HCT116 (cell line): ENCODE data around the gene TACC3. TPM values are rescaled to one million over a fixed set of nuclear protein-coding genes. Genes with fewer than 3 reads are reported as not detected.

Source experiments
- ATAC-seq: fragments of 200-7000 bp; cut with Tn5 transposase; 2 replicates; pipeline ENCODE4 v1.9.1; 2020; ENCODE audit warnings: mild to moderate bottlenecking, moderate library complexity
- BruUV-seq: library from RNA; stranded (reverse); fragments of 400-500 nt; replicated peaks from 2 replicates; lab custom pipeline; 2021; lab: Mats Ljungman, UMichigan
- CTCF ChIA-PET: fragments of 300-600 bp; sonication (Branson Sonifier 250); formaldehyde crosslinking; loops from one replicate; lab custom pipeline; 2021; ENCODE audit warnings: antibody characterized with exemption; lab: Charles Lee
- POLR2A ChIA-PET: fragments of 300-600, 350-600 bp; sonication (Branson Sonifier 250); formaldehyde crosslinking; loops from one replicate; lab custom pipeline; 2021; ENCODE audit warnings: antibody characterized with exemption; lab: Charles Lee
- RAD21 ChIA-PET, 2 experiments: fragments of 300-600 bp; sonication (Branson Sonifier 250); formaldehyde crosslinking; loops; one replicate each; lab custom pipeline; 2023; ENCODE audit warnings: low total read pairs in 2 of 2; ENCODE audit not compliant: uncharacterized antibody in 2 of 2, unreplicated experiment in 2 of 2, low non-redundant PET in 1 of 2; lab: Charles Lee
- DNase-seq: peaks from one replicate; pipeline ENCODE4 v3.0.0-alpha.2; 2010; ENCODE audit warnings: low read depth, low spot score
- H2AFZ ChIP-seq: fragments of 200-600 bp; shearing (Covaris generic), sonication (generic); 2 replicates; pipeline ENCODE4 v1.6.1; 2017; ENCODE audit warnings: low read depth, mixed run types, mixed read lengths, antibody characterized with exemption, low read length; ENCODE audit not compliant: poor library complexity, severe bottlenecking
- H3K27ac ChIP-seq: 2 replicates; pipeline ENCODE4 v1.5.1; 2012; ENCODE audit warnings: low read depth, low read length
- H3K27me3 ChIP-seq: fragments of 200-600 bp; sonication (generic); 2 replicates; pipeline ENCODE4 v1.6.1; 2016; ENCODE audit warnings: mixed run types, low read length, mixed read lengths; ENCODE audit not compliant: insufficient read depth
- H3K36me3 ChIP-seq, 2 experiments: fragments of 200-500 bp in 1 of 2; fragments of 200-600 bp in 1 of 2; sonication (Bioruptor generic) in 1 of 2; sonication (generic) in 1 of 2; 2 replicates each; pipeline versions ENCODE4 v1.5.1 to v1.6.1; 2014 to 2016; ENCODE audit warnings: low read length in 2 of 2, inconsistent platforms in 1 of 2, mixed read lengths in 1 of 2, mixed run types in 1 of 2; ENCODE audit not compliant: insufficient read depth in 2 of 2, control insufficient read depth in 1 of 2
- H3K4me1 ChIP-seq, 2 experiments: fragments of 200-600 bp in 1 of 2; sonication (generic) in 1 of 2; 2 replicates each; pipeline versions ENCODE4 v1.5.1 to v1.6.1; 2012 to 2017; ENCODE audit warnings: low read length in 2 of 2, inconsistent platforms in 1 of 2, mild to moderate bottlenecking in 1 of 2, mixed read lengths in 1 of 2, mixed run types in 1 of 2, moderate library complexity in 1 of 2; ENCODE audit not compliant: insufficient read depth in 2 of 2, control insufficient read depth in 1 of 2
- H3K4me2 ChIP-seq: fragments of 200-600 bp; sonication (generic); 2 replicates; pipeline ENCODE4 v1.6.1; 2017; ENCODE audit warnings: mixed run types, low read length, mixed read lengths
- H3K4me3 ChIP-seq, 2 experiments: fragments of 200-600 bp in 1 of 2; sonication (generic) in 1 of 2; replicated peaks in 1 of 2; 2 replicates each; pipeline ENCODE4 v1.5.1; 2011 to 2016; ENCODE audit warnings: low read length in 2 of 2, control low read depth in 1 of 2, low read depth in 1 of 2, mild to moderate bottlenecking in 1 of 2, mixed read lengths in 1 of 2, mixed run types in 1 of 2
- H3K79me2 ChIP-seq: fragments of 200-600 bp; sonication (generic); 2 replicates; pipeline ENCODE4 v1.6.1; 2017; ENCODE audit warnings: mild to moderate bottlenecking, mixed run types, low read length, moderate library complexity, mixed read lengths; ENCODE audit not compliant: insufficient read depth
- H3K9ac ChIP-seq: fragments of 200-600 bp; sonication (generic); 2 replicates; pipeline ENCODE4 v1.6.1; 2016; ENCODE audit warnings: low read length, mixed read lengths
- H3K9me2 ChIP-seq: fragments of 200-600 bp; sonication (generic), shearing (Covaris generic); 2 replicates; pipeline ENCODE4 v1.6.1; 2017; ENCODE audit warnings: mixed run types, mild to moderate bottlenecking, moderate library complexity; ENCODE audit not compliant: insufficient read depth
- H3K9me3 ChIP-seq, 2 experiments: fragments of 200-500 bp in 1 of 2; fragments of 200-600 bp in 1 of 2; sonication (Bioruptor generic) in 1 of 2; sonication (generic) in 1 of 2; 2 replicates each; pipeline ENCODE4 v1.6.1; 2014 to 2017; ENCODE audit warnings: low read length in 2 of 2, mixed read lengths in 2 of 2, inconsistent platforms in 1 of 2, low read depth in 1 of 2, mild to moderate bottlenecking in 1 of 2, mixed run types in 1 of 2, moderate library complexity in 1 of 2; ENCODE audit not compliant: control insufficient read depth in 1 of 2, insufficient read depth in 1 of 2
- H4K20me1 ChIP-seq: fragments of 200-600 bp; sonication (generic), shearing (Covaris generic); 2 replicates; pipeline ENCODE4 v1.6.1; 2017; ENCODE audit warnings: mixed run types, mild to moderate bottlenecking, moderate library complexity; ENCODE audit not compliant: insufficient read depth
- POLR2A ChIP-seq: IDR thresholded peaks from 2 replicates; pipeline ENCODE4 v1.7.0; 2011; ENCODE audit warnings: borderline replicate concordance; ENCODE audit not compliant: insufficient read depth, insufficient read length; ENCODE audit errors: extremely low read depth
- POLR2AphosphoS5 ChIP-seq: IDR thresholded peaks from 2 replicates; pipeline ENCODE4 v1.6.1; 2011; ENCODE audit warnings: mild to moderate bottlenecking, low read depth, low read length, moderate library complexity
- intact Hi-C: fragments of 100-400 bp; cut with micrococcal nuclease; formaldehyde crosslinking; loops from 2 replicates; pipeline ENCODE4 v1.10.0; 2022
- total RNA-seq: library from RNA; stranded (reverse); gene quantifications from one replicate; pipeline ENCODE4 v1.2.1, GENCODE V29; 2021; ENCODE audit not compliant: unreplicated experiment
- TF ChIP-seq, protein P1 (sequence below): IDR thresholded peaks from 2 replicates; pipeline ENCODE4 v1.6.1; 2012; ENCODE audit warnings: low read depth
- TF ChIP-seq, protein P2 (sequence below): IDR thresholded peaks from 2 replicates; pipeline ENCODE4 v1.6.1; 2012
- TF ChIP-seq, protein P3 (sequence below), 3 experiments: fragments of 200-600 bp in 1 of 3; sonication (generic) in 1 of 3; IDR thresholded peaks in 2 of 3; conservative IDR thresholded peaks in 1 of 3; 2 replicates each; pipeline ENCODE4 v1.5.1; 2012 to 2017; ENCODE audit warnings: low read depth in 2 of 3, low read length in 2 of 3, antibody characterized with exemption in 1 of 3, borderline replicate concordance in 1 of 3, control low read depth in 1 of 3, mild to moderate bottlenecking in 1 of 3, mixed read lengths in 1 of 3, mixed run types in 1 of 3, moderate library complexity in 1 of 3; ENCODE audit not compliant: insufficient read depth in 1 of 3

The TACC3 gene
- total RNA-seq, 1 experiment from 2014 or later = 106 TPM

DNA sequence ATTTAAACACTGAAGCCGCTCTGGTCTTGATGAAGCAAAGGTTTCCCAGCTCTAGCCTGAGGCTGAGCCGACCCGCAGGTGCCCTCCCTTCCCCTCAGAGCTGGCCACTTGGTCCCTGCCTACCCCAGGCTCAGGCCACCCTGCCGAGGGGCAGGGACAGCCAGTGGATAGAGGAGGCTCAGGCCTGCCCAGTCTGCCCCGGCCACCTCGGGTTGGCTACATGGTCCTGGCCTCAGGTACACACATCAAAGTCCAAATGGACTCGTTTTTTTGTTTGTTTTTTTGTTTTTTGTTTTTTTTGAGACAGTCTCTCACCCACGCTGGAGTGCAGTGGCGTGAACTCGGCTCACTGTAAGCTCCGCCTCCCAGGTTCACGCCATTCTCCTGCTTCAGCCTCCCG, 23.8 kb downstream of the TACC3 start:
- peaks cover 0 to 17% of the 10 kb centered on the region in 2 experiments; a peak in 1 of 4 replicates for H3K4me1 ChIP-seq
- intact Hi-C loops = no loop called here
- H3K79me2 ChIP-seq = no peaks in the 10 kb centered on the region
- DNase-seq (no peak), ATAC-seq (no peak)
- H2AFZ ChIP-seq = no peak overlapping the region
- ChIA-PET POLR2A (no interaction called here), RAD21 (interaction anchor here (0.6 to 0.7 kb wide), 3 partner anchors 23 to 200 kb away, joined by 3 to 5 read pairs (median 4); no protein-coding TSS in a partner anchor), CTCF (interaction anchor here (0.6 to 2.5 kb wide), 5 partner anchors 19 to 162 kb away, joined by 3 to 13 read pairs (median 3); no protein-coding TSS in a partner anchor)
- no peak overlapping the region for H3K4me2 ChIP-seq
- no peaks in the 10 kb centered on the region for H3K9me3 ChIP-seq
- H4K20me1 ChIP-seq = no peaks in the 10 kb centered on the region
- peaks cover 3 to 24% of the 10 kb centered on the region in 2 experiments; a peak in 3 of 4 replicates for H3K36me3 ChIP-seq
- H3K4me3 ChIP-seq = no peak overlapping the region
- TF ChIP-seq, protein P1, sequence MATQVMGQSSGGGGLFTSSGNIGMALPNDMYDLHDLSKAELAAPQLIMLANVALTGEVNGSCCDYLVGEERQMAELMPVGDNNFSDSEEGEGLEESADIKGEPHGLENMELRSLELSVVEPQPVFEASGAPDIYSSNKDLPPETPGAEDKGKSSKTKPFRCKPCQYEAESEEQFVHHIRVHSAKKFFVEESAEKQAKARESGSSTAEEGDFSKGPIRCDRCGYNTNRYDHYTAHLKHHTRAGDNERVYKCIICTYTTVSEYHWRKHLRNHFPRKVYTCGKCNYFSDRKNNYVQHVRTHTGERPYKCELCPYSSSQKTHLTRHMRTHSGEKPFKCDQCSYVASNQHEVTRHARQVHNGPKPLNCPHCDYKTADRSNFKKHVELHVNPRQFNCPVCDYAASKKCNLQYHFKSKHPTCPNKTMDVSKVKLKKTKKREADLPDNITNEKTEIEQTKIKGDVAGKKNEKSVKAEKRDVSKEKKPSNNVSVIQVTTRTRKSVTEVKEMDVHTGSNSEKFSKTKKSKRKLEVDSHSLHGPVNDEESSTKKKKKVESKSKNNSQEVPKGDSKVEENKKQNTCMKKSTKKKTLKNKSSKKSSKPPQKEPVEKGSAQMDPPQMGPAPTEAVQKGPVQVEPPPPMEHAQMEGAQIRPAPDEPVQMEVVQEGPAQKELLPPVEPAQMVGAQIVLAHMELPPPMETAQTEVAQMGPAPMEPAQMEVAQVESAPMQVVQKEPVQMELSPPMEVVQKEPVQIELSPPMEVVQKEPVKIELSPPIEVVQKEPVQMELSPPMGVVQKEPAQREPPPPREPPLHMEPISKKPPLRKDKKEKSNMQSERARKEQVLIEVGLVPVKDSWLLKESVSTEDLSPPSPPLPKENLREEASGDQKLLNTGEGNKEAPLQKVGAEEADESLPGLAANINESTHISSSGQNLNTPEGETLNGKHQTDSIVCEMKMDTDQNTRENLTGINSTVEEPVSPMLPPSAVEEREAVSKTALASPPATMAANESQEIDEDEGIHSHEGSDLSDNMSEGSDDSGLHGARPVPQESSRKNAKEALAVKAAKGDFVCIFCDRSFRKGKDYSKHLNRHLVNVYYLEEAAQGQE = no peak
- TF ChIP-seq, protein P2, sequence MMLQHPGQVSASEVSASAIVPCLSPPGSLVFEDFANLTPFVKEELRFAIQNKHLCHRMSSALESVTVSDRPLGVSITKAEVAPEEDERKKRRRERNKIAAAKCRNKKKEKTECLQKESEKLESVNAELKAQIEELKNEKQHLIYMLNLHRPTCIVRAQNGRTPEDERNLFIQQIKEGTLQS = no peak
- no peaks in the 10 kb centered on the region for H3K9me2 ChIP-seq
- H3K9ac ChIP-seq = no peak overlapping the region
- H3K27me3 ChIP-seq = no peaks in the 10 kb centered on the region
- no peak overlapping the region for H3K27ac ChIP-seq
- no TSS peak for BruUV-seq

DNA sequence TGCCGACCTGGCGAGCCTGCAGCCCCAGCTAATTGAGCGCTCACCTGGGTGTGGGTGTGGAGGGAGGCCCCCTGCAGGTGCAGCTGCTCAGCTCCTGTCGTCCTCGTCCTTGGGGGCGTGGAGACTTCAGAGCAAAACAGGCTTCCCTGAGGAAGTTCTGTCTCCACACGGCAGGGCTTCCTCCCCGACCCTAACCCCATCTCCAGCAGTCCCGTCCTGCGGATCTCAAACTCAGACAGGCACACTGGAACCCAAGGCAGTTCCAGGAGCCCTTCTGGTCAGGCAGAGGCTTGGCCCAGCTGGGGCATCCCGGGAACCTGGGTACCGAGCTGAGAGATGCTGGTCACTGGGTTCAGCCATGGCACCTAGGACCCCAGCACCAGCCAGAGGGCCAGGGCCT, 24.4 kb downstream of the TACC3 start:
- ATAC-seq (no peak), DNase-seq (no peak)
- intact Hi-C loops = loop anchor here (1.0 to 2.0 kb wide), 3 partner anchors 154 to 441 kb away; no protein-coding TSS in a partner anchor
- Histone ChIP-seq H2AFZ (no peak overlapping the region), H3K9ac (no peak overlapping the region), H3K27ac (peak overlapping the region; percentile 11; the same call in 1 of the 2 replicates), H3K4me2 (no peak overlapping the region), H3K9me3 (no peaks in the 10 kb centered on the region), H4K20me1 (no peaks in the 10 kb centered on the region), H3K79me2 (no peaks in the 10 kb centered on the region), H3K36me3 (peaks cover under 1 to 19% of the 10 kb centered on the region in 2 experiments; a peak in 3 of 4 replicates), H3K4me1 (peaks cover 0 to 17% of the 10 kb centered on the region in 2 experiments; a peak in 1 of 4 replicates), H3K9me2 (no peaks in the 10 kb centered on the region), H3K27me3 (no peaks in the 10 kb centered on the region), H3K4me3 (no peak overlapping the region)
- POLR2A ChIA-PET = no interaction called here
- RAD21 ChIA-PET = interaction anchor here in 1 of 2 experiments (0.6 to 0.7 kb wide), 2 partner anchors 22 to 63 kb away, joined by 4 to 5 read pairs; no protein-coding TSS in a partner anchor
- CTCF ChIA-PET = interaction anchor here (1.0 to 2.5 kb wide), 3 partner anchors 19 to 64 kb away, joined by 3 to 13 read pairs (median 4); no protein-coding TSS in a partner anchor
- no TSS peak for BruUV-seq
- no peak for TF ChIP-seq POLR2A
- TF ChIP-seq, protein P3, sequence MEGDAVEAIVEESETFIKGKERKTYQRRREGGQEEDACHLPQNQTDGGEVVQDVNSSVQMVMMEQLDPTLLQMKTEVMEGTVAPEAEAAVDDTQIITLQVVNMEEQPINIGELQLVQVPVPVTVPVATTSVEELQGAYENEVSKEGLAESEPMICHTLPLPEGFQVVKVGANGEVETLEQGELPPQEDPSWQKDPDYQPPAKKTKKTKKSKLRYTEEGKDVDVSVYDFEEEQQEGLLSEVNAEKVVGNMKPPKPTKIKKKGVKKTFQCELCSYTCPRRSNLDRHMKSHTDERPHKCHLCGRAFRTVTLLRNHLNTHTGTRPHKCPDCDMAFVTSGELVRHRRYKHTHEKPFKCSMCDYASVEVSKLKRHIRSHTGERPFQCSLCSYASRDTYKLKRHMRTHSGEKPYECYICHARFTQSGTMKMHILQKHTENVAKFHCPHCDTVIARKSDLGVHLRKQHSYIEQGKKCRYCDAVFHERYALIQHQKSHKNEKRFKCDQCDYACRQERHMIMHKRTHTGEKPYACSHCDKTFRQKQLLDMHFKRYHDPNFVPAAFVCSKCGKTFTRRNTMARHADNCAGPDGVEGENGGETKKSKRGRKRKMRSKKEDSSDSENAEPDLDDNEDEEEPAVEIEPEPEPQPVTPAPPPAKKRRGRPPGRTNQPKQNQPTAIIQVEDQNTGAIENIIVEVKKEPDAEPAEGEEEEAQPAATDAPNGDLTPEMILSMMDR (IDR thresholded peaks at IDR 0.05 in 2 of 3, conservative IDR thresholded peaks at IDR 0.05 in 1 of 3; ENCODE audit: borderline replicate concordance in 1 of 3, insufficient read depth in 1 of 3, low read depth in 2 of 3, low read length in 2 of 3) = no peak
- TF ChIP-seq, protein P1 = no peak
- no peak for TF ChIP-seq POLR2AphosphoS5
